HL-60/S4 (cell line): Measurements from ENCODE around the gene FBXL14.

Source experiments
- in situ Hi-C: fragments of 300-500 bp; cut with MboI; formaldehyde crosslinking; loops from 2 replicates; pipeline ENCODE4 v1.14.3; 2022; ENCODE audit warnings: low sequenced_read_pairs

FBXL14 gene

DNA sequence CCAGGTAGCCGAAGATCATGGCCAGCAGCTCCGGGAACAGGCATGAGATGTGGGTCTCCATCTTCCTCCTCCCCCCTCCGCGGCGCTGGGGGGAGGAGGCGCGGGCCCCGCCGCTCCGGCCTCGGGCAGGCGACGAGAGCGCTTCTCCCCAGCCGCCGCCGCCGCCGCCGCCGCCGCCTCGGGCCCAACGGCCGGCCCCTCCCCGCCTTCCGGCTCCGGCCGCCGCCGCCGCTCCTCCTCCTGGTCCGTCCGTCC is 448 bp downstream of the FBXL14 start:
- in situ Hi-C loops: loop anchor here (25.0 kb wide), 2 partner anchors 782 to 1032 kb away; no protein-coding TSS in a partner anchor

DNA sequence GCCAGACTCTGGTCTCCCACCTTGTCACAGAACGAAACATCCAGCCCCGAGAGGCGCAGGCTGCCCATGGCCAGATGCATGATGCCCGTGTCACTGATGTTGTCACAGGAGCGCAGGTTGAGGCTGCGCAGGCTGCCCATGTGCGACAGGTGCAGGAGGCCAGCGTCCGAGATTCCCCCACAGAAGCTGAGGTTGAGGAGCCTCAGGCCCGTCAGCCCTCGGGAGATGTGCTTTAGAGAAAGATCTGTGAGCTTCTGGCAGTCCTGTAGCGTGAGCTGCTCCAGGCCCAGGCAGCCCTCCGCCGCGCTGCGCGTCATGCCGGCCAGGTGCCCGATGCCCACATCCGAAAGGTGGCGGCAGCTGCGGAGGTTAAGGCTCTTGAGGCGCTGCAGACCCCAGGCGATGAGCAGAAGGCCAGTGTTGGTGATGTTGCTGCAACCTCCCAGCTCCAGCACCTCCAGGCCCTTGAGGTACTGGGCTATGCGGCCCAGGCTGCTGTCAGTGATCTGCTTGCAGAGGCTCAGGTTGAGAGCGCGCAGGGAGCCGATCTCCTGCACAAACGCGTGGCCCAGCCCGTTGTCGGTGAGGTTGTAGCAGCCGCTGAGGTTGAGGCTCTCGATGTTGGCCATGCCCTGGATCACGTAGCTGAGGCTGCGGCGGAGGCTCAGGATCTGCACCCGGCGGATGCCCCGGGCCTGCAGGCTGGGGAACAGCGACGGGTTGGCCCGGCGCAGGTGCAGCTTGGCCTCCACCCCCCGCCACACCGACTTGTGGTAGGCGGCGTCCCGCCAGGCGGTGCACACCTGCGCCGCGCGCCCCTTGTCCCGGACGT is 991 bp downstream of the FBXL14 start:
- in situ Hi-C loops: loop anchor here (25.0 kb wide), 2 partner anchors 781 to 1031 kb away; no protein-coding TSS in a partner anchor

DNA sequence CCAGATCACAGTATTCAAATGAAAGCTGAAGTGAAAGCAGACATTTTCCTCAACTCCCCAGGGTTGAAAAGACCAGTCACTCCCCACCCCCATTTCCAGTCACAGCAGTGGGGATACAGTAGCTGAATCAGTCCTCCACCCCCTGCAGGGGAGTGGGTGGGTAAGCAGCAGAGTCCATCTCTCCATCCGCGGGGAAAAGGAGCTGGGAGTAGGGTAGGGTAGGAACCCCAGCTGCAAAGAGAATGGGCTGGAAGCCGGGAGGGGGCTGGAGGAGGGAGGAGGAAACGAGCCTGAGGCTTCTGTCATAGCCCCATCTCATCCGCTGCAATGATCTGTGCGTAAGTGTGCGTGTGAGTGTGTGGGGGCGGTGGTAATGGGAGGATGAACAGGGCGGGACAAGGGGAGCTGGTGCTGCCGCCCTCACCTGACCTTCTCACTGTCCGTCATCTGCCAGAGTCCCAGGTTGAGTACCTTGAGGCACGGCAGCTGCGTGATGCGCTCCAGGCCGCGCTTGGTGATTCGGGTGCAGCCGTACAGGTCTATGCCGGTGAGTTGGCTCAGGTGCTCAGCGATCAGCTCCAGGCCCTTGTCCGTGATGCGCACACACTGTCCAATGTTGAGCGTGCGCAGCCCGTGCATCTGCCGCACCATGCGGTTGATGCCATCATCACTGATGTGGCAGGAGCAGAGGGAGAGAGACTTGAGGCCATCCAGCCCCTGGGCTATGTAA is 1.8 kb downstream of the FBXL14 start:
- in situ Hi-C loops: loop anchor here (25.0 kb wide), 2 partner anchors 780 to 1030 kb away; no protein-coding TSS in a partner anchor

DNA sequence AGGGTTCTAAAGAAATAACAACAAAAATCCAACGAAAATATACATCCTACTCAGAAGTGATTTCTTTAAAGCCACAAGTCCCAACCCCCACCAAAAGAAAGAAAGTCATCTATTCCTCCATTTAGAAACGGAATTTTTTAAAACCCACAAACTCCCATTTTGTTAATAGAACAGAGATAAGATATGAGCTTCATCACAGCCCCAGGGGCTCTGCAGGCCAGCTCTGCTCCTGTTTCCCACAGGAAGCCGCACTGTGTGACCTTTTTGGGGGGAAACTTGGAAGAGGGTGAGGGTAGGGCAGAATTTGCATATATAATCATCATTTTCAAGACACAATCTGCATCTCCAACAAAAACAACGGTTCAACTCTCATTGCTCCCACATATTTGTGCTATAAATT is 2.8 kb downstream of the FBXL14 start:
- in situ Hi-C loops: loop anchor here (25.0 kb wide), 2 partner anchors 779 to 1029 kb away; no protein-coding TSS in a partner anchor

DNA sequence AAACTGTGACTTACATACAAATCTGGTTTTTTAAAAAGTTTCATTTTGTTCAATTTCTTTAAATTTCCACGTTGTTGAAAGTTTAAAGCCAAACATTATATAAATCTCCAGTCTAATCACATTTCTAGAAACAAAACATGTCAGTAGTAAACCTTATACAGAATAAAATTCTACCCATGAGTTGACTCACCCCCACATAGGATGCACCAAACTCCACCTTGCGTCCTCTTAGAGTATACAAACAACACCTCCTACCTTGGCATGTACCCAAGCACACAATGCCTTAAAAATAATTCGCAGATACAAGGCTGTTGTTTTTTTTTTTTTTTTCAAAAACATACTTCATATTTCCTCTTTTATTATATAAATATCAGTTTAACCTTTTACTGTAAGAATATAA is 3.3 kb downstream of the FBXL14 start:
- in situ Hi-C loops: loop anchor here (25.0 kb wide), 2 partner anchors 779 to 1029 kb away; no protein-coding TSS in a partner anchor

DNA sequence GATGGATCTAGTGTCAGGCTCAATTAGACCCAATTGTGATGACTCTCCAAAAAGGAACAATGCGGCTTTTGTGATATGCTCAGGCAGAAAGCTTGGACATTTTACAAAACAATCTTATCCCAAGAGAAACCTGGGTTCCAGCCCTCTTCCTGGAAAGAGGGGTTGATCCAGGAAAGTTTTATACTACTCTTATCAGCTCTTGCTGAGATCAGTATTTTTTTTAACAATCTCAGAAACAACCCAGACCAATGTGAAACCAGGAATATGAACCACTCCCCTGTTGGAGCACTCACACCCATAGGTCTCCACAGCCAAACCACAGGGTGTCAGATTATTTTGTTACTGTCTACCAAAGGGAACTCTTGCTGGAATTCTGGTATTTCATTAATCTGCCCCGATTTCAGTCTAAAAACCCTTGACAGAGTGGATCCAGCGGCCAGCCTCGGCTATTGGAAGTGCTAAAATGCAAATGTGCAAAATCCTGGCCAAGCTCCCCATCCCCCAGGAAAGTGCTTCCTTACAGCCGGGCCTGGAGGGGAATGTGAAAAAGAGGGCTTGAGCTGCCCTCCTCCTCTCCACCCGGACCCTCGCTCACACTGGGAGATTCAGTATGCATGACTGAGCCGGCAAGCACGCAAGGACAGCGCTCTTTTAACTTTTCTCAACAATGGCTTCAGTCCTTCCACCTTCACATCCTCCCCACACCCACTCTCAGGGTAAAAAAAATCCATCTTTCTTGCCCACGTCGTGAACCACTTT is 4.0 kb downstream of the FBXL14 start:
- in situ Hi-C loops: loop anchor here (25.0 kb wide), 2 partner anchors 778 to 1028 kb away; no protein-coding TSS in a partner anchor

- in situ Hi-C loops: loop anchor here (25.0 kb wide), 2 partner anchors 776 to 1026 kb away; no protein-coding TSS in a partner anchor
Observed at GRCh38 chr12:1588575-1588947, 5.8 kb downstream of the FBXL14 start.

- in situ Hi-C loops: loop anchor here (25.0 kb wide), 2 partner anchors 776 to 1026 kb away; no protein-coding TSS in a partner anchor
Observed at GRCh38 chr12:1587927-1588574, 6.3 kb downstream of the FBXL14 start.

GRCh38 chr12:1584326-1584725 is 10.1 kb downstream of the FBXL14 start:
- in situ Hi-C loops: loop anchor here (25.0 kb wide), 2 partner anchors 772 to 1022 kb away; no protein-coding TSS in a partner anchor

- in situ Hi-C loops: loop anchor here (25.0 kb wide), 2 partner anchors 771 to 1021 kb away; no protein-coding TSS in a partner anchor
Observed at GRCh38 chr12:1583421-1584078, 10.8 kb downstream of the FBXL14 start.

DNA sequence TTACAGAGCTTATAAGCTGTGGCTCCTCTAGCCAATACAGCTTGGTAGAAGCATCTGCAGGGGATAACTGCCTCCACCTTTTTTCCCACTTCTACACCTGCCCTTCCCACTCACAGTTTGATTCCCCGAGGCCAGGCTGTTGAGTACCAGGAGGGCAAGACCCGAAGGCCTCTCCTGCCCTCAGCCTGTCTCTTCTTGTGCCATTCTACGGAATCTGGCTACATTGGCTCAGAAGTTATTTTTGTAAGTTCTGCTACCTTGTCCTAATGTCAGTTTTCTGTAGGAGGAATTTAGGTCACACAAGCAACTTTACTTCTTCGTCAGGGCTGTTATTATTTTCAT is 11.7 kb downstream of the FBXL14 start:
- in situ Hi-C loops: loop anchor here (25.0 kb wide), 2 partner anchors 770 to 1020 kb away; no protein-coding TSS in a partner anchor

DNA sequence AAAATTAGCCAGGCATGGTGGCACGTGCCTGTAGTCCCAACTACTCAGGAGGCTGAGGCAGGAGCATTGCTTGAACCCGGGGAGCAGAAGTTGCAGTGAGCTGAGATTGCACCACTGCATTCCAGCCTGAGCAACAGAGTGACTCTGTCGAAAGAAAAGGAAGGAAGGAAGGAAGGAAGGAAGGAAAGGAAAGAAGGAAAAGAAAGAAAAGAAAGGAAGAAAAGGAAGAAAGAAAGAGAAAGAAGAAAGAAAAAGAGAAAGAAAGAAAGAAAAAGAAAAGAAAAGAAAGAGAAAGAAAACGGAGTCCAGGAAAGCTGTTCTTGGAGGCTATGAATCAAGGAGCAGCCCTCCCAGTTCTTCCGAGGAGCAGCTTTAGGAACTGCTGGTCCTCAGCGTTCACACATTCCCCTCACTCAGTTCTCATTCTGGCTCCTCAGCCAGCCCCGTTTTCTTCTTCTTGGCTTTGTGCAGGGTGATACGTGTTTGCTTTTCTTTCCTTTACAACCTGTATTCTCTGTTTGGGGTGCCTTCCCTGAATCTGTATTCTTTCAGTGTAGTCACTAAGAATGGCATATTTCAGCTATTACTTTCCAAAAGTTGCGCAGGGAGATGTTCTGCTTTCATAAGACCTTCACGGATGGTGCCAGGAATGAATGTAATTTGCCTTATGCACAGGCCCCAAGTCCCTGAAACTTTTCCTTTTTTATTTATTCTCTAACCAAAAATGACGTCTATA is 12.2 kb downstream of the FBXL14 start:
- in situ Hi-C loops: loop anchor here (25.0 kb wide), 2 partner anchors 770 to 1020 kb away; no protein-coding TSS in a partner anchor

GRCh38 chr12:1580526-1580925 is 13.9 kb downstream of the FBXL14 start:
- in situ Hi-C loops: loop anchor here (25.0 kb wide), 2 partner anchors 768 to 1018 kb away; no protein-coding TSS in a partner anchor

DNA sequence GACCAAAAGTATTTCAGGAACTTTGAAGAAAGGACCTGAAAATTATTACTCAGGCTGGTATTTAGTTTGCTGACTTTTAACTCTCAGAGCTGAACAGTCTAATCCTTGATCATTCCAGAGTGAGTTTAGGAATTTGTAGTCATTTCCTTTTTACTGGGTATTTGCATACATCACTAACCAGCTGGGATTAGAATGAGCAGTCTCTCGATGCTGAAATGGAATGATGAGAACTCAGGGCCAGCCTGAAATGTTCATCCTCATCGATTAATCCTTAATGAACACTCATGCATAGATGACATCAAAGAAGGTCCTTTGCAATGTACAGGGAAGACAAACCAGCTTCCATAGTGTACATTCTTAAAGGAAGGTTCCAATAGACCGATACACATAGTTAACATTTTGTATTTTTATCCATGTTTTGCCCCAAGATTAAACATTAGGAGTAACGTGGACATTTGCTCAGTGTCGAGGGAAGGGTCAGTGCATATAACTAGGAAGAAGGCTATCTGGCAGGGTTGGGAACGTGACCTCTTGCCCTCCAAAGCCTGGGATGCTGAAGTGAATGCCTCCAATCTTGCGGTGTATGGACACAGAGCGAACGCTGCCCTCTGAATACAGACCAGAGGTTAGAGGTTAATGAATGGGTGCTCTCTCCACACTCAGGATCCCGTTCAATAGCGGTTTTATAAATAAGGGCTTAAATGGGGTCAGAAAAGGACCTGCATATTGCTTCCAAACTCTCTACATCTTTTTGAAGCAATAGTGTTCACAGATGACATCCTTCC is 14.5 kb downstream of the FBXL14 start:
- in situ Hi-C loops: loop anchor here (10.0 to 25.0 kb wide), 3 partner anchors 465 to 1018 kb away; no protein-coding TSS in a partner anchor

DNA sequence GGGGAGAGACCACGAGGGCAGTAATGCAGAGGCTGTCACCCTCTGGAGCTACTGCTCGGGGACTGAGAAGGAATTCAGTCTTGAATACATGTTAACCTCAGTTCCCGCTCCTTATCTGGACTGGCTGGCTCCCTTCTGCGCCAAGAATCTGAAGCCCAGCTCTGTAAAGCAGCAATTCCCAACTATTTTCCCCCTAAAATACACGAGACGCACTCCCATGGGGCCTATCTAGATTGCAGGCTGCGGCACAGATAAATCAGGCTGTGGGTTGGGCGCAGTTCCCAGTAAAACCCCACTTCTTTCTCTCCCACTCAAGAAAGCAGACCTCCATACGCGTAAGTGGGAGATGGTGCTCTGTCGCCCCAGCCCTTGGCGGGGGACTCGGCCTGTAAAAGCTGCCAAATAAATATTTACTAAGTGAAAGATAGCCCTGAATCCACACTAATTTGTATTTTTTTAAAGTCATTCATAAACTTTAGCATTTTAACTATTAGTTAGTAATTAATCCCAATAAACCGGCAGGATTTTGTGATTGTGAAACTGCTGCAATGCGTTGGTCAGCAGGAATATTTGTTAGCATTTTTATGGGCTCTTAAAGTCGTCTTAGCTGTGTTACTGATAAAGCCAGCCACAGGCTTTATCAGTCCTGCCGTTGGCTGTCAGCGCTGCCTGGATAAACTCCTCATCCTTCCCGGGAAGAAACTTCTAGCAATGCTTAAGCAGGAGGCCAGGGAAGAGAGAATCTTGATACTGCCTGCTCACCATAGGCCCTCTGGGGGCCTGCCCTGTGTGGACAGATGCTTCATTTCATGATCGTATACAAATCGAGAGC is 17.8 kb downstream of the FBXL14 start:
- in situ Hi-C loops: loop anchor here (10.0 to 25.0 kb wide), 3 partner anchors 462 to 1014 kb away; no protein-coding TSS in a partner anchor

DNA sequence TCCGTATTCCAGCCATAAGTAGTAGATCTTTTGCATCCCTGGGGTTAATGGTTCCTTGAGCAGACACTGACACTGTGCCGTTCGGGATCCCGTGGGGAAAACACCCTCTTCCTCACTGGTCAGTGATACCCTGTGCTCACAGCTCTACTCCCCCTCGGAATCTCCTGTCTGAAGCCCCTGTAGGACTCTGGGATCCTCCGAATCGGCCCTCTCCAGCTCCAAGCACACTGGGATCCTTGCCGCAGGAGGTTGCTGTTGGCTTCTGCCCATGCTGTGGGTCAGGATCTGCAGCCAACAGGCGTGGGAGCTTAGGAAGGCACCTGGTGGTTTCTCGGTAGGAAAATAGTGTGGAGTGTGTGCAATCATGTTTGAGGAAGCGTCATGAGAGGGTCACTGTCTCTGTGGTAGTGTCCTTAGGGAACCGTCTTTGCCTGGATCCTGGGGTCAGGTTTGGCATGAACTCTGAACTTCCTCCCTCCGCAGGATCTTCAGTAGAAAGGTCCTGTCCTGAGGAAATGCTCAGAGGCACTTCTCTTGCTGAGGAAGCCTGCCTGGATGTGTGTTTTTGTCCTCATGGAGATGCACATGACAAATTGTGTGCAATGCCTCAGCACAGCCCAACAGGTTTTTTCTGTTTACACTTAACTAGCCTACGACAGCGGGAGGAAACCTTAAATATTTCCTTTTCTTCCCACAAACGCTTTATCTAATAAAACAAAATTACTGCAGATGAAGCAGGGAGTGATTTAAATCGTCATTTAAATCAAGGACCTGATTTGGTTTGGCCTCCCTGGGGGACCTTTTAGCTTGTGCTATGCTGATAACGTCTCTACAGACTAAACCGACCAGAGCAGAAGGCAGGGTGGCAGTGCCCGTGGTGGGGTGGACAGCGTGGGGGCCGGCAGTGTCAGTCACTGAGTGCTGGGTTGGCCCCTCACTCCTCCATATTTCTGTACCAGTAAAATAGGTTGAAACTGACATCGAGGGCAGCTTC is 18.7 kb downstream of the FBXL14 start:
- in situ Hi-C loops: loop anchor here (10.0 to 25.0 kb wide), 3 partner anchors 461 to 1013 kb away; no protein-coding TSS in a partner anchor
